Progenitor cell of endocrine pancreas (in vitro differentiated cells): ENCODE results near the gene TSSK6. TPM values are rescaled to one million over a fixed set of nuclear protein-coding genes. Genes with fewer than 3 reads are reported as not detected.

Experiments
- DNase-seq: peaks from one replicate; pipeline ENCODE4 v3.0.0; 2021; ENCODE audit warnings: low spot score; ENCODE audit not compliant: unreplicated experiment
- H3K27ac Mint-ChIP-seq: 2 replicates; pipeline ENCODE4 v1.8.0; 2021; ENCODE audit warnings: mild to moderate bottlenecking, moderate library complexity, mixed read lengths
- H3K27me3 Mint-ChIP-seq: 2 replicates; pipeline ENCODE4 v1.8.0; 2021; ENCODE audit warnings: mixed read lengths
- H3K36me3 Mint-ChIP-seq: 2 replicates; pipeline ENCODE4 v1.8.0; 2022; ENCODE audit warnings: mixed read lengths; ENCODE audit not compliant: insufficient read depth
- H3K4me1 Mint-ChIP-seq: 2 replicates; pipeline ENCODE4 v1.8.0; 2021; ENCODE audit warnings: low read depth, mixed read lengths
- H3K4me3 Mint-ChIP-seq: 2 replicates; pipeline ENCODE4 v1.8.0; 2021; ENCODE audit warnings: low read depth, mild to moderate bottlenecking, moderate library complexity, mixed read lengths
- H3K9me3 Mint-ChIP-seq: 2 replicates; pipeline ENCODE4 v1.8.0; 2021; ENCODE audit warnings: low read depth, mixed read lengths
- CTCF ChIP-seq: fragments of 200-600 bp; sonication (generic); IDR thresholded peaks from one replicate; pipeline ENCODE4 v1.5.0; 2021; ENCODE audit warnings: antibody characterized with exemption, mild to moderate bottlenecking; ENCODE audit not compliant: unreplicated experiment
- total RNA-seq: library from RNA; stranded (reverse); gene quantifications from 2 replicates; pipeline ENCODE4 v1.2.1, GENCODE V29; 2021

The TSSK6 gene
- total RNA-seq, 1 donor from 2014 or later: 3.3 TPM

GRCh38 chr19:19540064-19540714 lies 24.8 kb upstream of the TSSK6 start:
- DNase-seq: no peak
- TF ChIP-seq CTCF: no peak
- Mint-ChIP-seq H3K27me3 (peaks cover 19% of the 10 kb centered on the region), H3K4me1 (peaks cover 3% of the 10 kb centered on the region), H3K36me3 (peaks cover 2% of the 10 kb centered on the region), H3K4me3 (no peak overlapping the region), H3K27ac (no peak overlapping the region), H3K9me3 (no peaks in the 10 kb centered on the region)

- no peak for DNase-seq
- no peak overlapping the region for H3K4me3 Mint-ChIP-seq
- H3K27ac Mint-ChIP-seq: no peak overlapping the region
- TF ChIP-seq CTCF: no peak
- H3K9me3 Mint-ChIP-seq: no peaks in the 10 kb centered on the region
- H3K36me3 Mint-ChIP-seq: peaks cover 2% of the 10 kb centered on the region
- H3K27me3 Mint-ChIP-seq: peaks cover 19% of the 10 kb centered on the region
- peaks cover 3% of the 10 kb centered on the region for H3K4me1 Mint-ChIP-seq
These were observed 24.3 kb upstream of the TSSK6 start for GRCh38 chr19:19539698-19540063.

DNA sequence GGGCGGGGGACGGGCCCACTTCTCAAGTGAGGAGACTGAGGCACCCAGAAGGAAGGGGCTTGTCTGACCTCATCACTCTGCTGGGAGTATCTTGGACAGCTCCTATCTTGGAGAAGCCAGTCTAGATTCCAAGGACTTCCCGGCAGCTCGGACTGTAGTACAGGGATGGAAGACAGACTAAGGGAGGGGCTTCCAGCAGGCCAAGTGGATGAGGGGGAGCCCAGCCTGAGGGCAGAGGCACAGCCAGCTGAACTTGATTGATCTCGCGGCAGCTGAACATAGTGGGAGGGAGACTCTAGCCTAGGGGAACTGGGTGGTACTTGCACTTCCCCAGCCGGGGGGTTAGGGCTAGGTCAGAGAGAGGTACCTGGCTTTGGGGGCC lies 23.4 kb upstream of the TSSK6 start:
- Mint-ChIP-seq H3K27ac (no peak overlapping the region), H3K27me3 (peaks cover 26% of the 10 kb centered on the region), H3K36me3 (peaks cover 3% of the 10 kb centered on the region), H3K9me3 (no peaks in the 10 kb centered on the region), H3K4me3 (peak overlapping the region; percentile 67), H3K4me1 (peaks cover 3% of the 10 kb centered on the region)
- TF ChIP-seq CTCF: no peak
- DNase-seq: no peak

- peaks cover 3% of the 10 kb centered on the region for H3K36me3 Mint-ChIP-seq
- H3K4me1 Mint-ChIP-seq: peaks cover 3% of the 10 kb centered on the region
- H3K9me3 Mint-ChIP-seq: no peaks in the 10 kb centered on the region
- peaks cover 27% of the 10 kb centered on the region for H3K27me3 Mint-ChIP-seq
- peak within 1 kb of the TSS; percentile 67 for H3K4me3 Mint-ChIP-seq
- peak; percentile 58 for DNase-seq
- no peak within 1 kb of the TSS for H3K27ac Mint-ChIP-seq
- TF ChIP-seq CTCF: no peak
These were observed 22.9 kb upstream of the TSSK6 start, which contains the start of gene CILP2 for GRCh38 chr19:19538061-19538784. Gene CILP2 (plus strand): TSS chr19:19538265. CDS start chr19:19538350, 85 bp downstream.

DNA sequence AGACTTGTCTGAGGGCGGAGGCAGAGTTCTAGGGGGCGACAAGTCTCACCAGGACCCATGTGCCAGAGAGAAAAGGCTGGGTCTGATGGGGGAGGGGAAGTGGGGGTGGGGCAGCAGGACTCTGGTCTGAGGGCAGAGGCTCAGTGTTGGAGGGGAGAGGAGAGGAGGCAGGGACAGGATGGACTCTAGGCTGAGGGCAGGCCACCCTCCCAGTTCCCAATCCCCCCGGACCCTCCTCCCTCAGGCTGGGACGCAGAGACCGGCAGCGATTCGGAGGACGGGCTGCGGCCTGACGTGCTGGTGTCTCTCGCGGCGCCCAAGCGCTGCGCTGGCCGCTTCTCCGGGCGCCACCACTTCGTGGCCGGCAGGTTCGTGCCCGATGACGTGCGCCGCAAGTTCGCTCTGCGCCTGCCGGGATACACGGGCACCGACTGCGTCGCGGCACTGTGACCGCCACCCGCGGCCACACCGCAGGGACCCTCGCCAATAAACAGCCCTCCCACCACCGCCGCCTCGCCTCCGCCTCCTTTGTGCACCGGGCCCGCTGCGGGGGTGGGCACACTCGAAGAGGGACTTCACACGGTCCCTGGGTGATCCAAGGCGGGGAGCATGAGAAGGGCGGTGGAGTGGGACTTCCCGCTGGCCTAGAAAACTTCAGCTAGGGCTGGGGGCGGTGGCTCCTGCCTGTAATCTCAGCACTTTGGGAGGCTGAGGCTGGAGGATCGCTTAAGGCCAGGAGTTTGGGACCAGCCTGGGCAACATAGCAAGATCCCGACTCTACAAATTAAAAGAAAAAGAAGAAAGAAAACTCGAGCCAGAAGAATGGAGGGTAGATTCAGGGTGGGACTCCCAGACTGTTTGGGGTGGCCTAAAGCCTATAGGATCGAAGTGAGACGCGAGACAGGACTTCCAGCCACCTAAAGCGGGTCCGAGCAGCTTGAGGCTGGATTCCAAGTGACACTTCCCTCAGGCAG lies 22.0 kb upstream of the TSSK6 start:
- H3K4me3 Mint-ChIP-seq: peak overlapping the region; percentile 42
- no peak for DNase-seq
- H3K27me3 Mint-ChIP-seq: peaks cover 27% of the 10 kb centered on the region
- H3K27ac Mint-ChIP-seq: no peak overlapping the region
- peaks cover 3% of the 10 kb centered on the region for H3K4me1 Mint-ChIP-seq
- H3K36me3 Mint-ChIP-seq: peaks cover 3% of the 10 kb centered on the region
- no peak for TF ChIP-seq CTCF
- no peaks in the 10 kb centered on the region for H3K9me3 Mint-ChIP-seq
